ENCODE measurements around the gene MMP2.

- TF ChIP-seq CTCF (IDR thresholded peaks at IDR 0.05) (no peak), POLR2A (IDR thresholded peaks at IDR 0.05) (no peak)
Measured at GRCh38 chr16:55505333-55506015, 26.5 kb downstream of the MMP2 start.

All from Peyer's patch (tissue), 4 donors.